Measurements from ENCODE around the gene NSUN6.

Gene NSUN6

GRCh38 chr10:18583575-18584270 lies 67.7 kb downstream of the NSUN6 start:
- no peak for TF ChIP-seq CTCF (IDR thresholded peaks at IDR 0.05)
- H3K4me3 ChIP-seq = no peak overlapping the region
- H3K27ac ChIP-seq = no peak overlapping the region
- no peak for DNase-seq (ENCODE audit: low spot score)

GRCh38 chr10:18582803-18583202 lies 68.6 kb downstream of the NSUN6 start:
- no peak for DNase-seq (ENCODE audit: low spot score)
- Histone ChIP-seq H3K4me3 (no peak overlapping the region), H3K27ac (no peak overlapping the region)
- no peak for TF ChIP-seq CTCF (IDR thresholded peaks at IDR 0.05)

GRCh38 chr10:18577823-18578685 lies 73.3 kb downstream of the NSUN6 start:
- DNase-seq (ENCODE audit: low spot score) = no peak
- no peak overlapping the region for H3K27ac ChIP-seq
- TF ChIP-seq CTCF (IDR thresholded peaks at IDR 0.05) = no peak
- no peak overlapping the region for H3K4me3 ChIP-seq

GRCh38 chr10:18576586-18576985 lies 74.8 kb downstream of the NSUN6 start:
- Histone ChIP-seq H3K27ac (no peak overlapping the region), H3K4me3 (no peak overlapping the region)
- DNase-seq (ENCODE audit: low spot score) = no peak
- no peak for TF ChIP-seq CTCF (IDR thresholded peaks at IDR 0.05)

- H3K4me3 ChIP-seq = no peak overlapping the region
Observed at GRCh38 chr10:18572959-18573561, 78.3 kb downstream of the NSUN6 start.

GRCh38 chr10:18571780-18572179 lies 79.6 kb downstream of the NSUN6 start:
- no peak for TF ChIP-seq CTCF (IDR thresholded peaks at IDR 0.05)
- Histone ChIP-seq H3K4me3 (no peak overlapping the region), H3K27ac (no peak overlapping the region)
- no peak for DNase-seq (ENCODE audit: low spot score)

More at GRCh38 chr10:18572959-18573561, 78.3 kb downstream of the NSUN6 start:
- no peak overlapping the region for H3K27ac ChIP-seq
- no peak for DNase-seq (ENCODE audit: low spot score)
- no peak for TF ChIP-seq CTCF (IDR thresholded peaks at IDR 0.05)

Data from coronary artery (tissue), 2 donors.